IMR-90 (cell line): ENCODE data around the gene ELAVL1. TPM values are rescaled to one million over a fixed set of nuclear protein-coding genes. Genes with fewer than 3 reads are reported as not detected.

Experiments used
- ATAC-seq: fragments of 200-7000 bp; cut with Tn5 transposase; 2 replicates; pipeline ENCODE4 v1.9.1; 2020; ENCODE audit warnings: low read depth, mild to moderate bottlenecking, moderate library complexity
- BruUV-seq: library from RNA; stranded (reverse); fragments of 400-500 nt; replicated peaks from 2 replicates; lab custom pipeline; 2021; lab: Mats Ljungman, UMichigan
- CTCF ChIA-PET: fragments of 300-600 bp; formaldehyde crosslinking; extraction: SDS; loops from one replicate; lab custom pipeline; 2021; ENCODE audit warnings: antibody characterized with exemption; lab: Yijun Ruan, JAX
- POLR2A ChIA-PET: fragments of 300-600 bp; sonication (Branson Sonifier 250); formaldehyde crosslinking; loops from one replicate; lab custom pipeline; 2022; ENCODE audit warnings: antibody characterized with exemption; ENCODE audit not compliant: unreplicated experiment; lab: Charles Lee
- DNase-seq: peaks from one replicate; pipeline ENCODE4 v3.0.0; 2013
- H2AFZ ChIP-seq: replicated peaks from 2 replicates; pipeline ENCODE3; 2013; ENCODE audit warnings: low read length, mild to moderate bottlenecking; ENCODE audit not compliant: poor library complexity
- H2AK5ac ChIP-seq: 2 replicates; pipeline ENCODE4 v1.6.1; 2013; ENCODE audit warnings: low read depth, low read length, inconsistent platforms
- H2AK9ac ChIP-seq: replicated peaks from 2 replicates; pipeline ENCODE3; 2013; ENCODE audit warnings: mild to moderate bottlenecking, low read depth, low read length, moderate library complexity; ENCODE audit not compliant: poor library complexity
- H2BK120ac ChIP-seq: 2 replicates; pipeline ENCODE4 v1.6.1; 2013; ENCODE audit warnings: low read depth, low read length, inconsistent platforms
- H2BK15ac ChIP-seq: 3 replicates; pipeline ENCODE4 v1.6.1; 2013; ENCODE audit warnings: low read depth, low read length, inconsistent platforms
- H2BK20ac ChIP-seq: 2 replicates; pipeline ENCODE4 v1.6.1; 2013; ENCODE audit warnings: low read depth, mild to moderate bottlenecking, inconsistent platforms, low read length, moderate library complexity
- H2BK5ac ChIP-seq: 2 replicates; pipeline ENCODE4 v1.6.1; 2013; ENCODE audit warnings: mild to moderate bottlenecking, low read depth, low read length, inconsistent platforms; ENCODE audit not compliant: poor library complexity, severe bottlenecking
- H3K14ac ChIP-seq: replicated peaks from 2 replicates; pipeline ENCODE4 v1.6.1; 2013; ENCODE audit warnings: low read depth, low read length, inconsistent platforms
- H3K18ac ChIP-seq: 2 replicates; pipeline ENCODE4 v1.6.1; 2013; ENCODE audit warnings: low read depth, low read length, control low read depth
- H3K23ac ChIP-seq: 2 replicates; pipeline ENCODE4 v1.6.1; 2013; ENCODE audit warnings: low read depth, low read length, inconsistent platforms
- H3K27ac ChIP-seq: 2 replicates; pipeline ENCODE4 v1.5.1; 2013; ENCODE audit warnings: mild to moderate bottlenecking, control low read depth, low read length; ENCODE audit not compliant: insufficient read depth
- H3K27me3 ChIP-seq: 2 replicates; pipeline ENCODE4 v1.6.1; 2013; ENCODE audit warnings: low read length; ENCODE audit not compliant: control insufficient read depth, insufficient read depth
- H3K36me3 ChIP-seq: 2 replicates; pipeline ENCODE4 v1.6.1; 2013; ENCODE audit warnings: low read length, mixed read lengths; ENCODE audit not compliant: control insufficient read depth, insufficient read depth
- H3K4ac ChIP-seq: 2 replicates; pipeline ENCODE4 v1.6.1; 2013; ENCODE audit warnings: low read depth, low read length, inconsistent platforms
- H3K4me1 ChIP-seq: 2 replicates; pipeline ENCODE4 v1.6.1; 2013; ENCODE audit warnings: low read length, mixed read lengths; ENCODE audit not compliant: control insufficient read depth, insufficient read depth
- H3K4me2 ChIP-seq: 2 replicates; pipeline ENCODE4 v1.6.1; 2013; ENCODE audit warnings: low read depth, mild to moderate bottlenecking, control low read depth, low read length, moderate library complexity
- H3K4me3 ChIP-seq: 2 replicates; pipeline ENCODE4 v1.5.1; 2013; ENCODE audit warnings: low read depth, mild to moderate bottlenecking, control low read depth, low read length, moderate library complexity; ENCODE audit not compliant: insufficient read depth
- H3K56ac ChIP-seq: 2 replicates; pipeline ENCODE4 v1.6.1; 2013; ENCODE audit warnings: low read length, inconsistent platforms; ENCODE audit not compliant: insufficient read depth; ENCODE audit errors: extremely low read depth
- H3K79me1 ChIP-seq, 2 experiments: 2 replicates each; pipeline ENCODE4 v1.6.1; 2013; ENCODE audit warnings: low read length in 2 of 2, inconsistent platforms in 1 of 2, low read depth in 1 of 2
- H3K9ac ChIP-seq: 2 replicates; pipeline ENCODE4 v1.6.1; 2013; ENCODE audit warnings: low read depth, low read length, control low read depth
- H3K9me1 ChIP-seq: 2 replicates; pipeline ENCODE4 v1.6.1; 2013; ENCODE audit warnings: low read length, inconsistent platforms; ENCODE audit not compliant: insufficient read depth
- H3K9me3 ChIP-seq: 2 replicates; pipeline ENCODE4 v1.6.1; 2013; ENCODE audit warnings: low read length; ENCODE audit not compliant: control insufficient read depth, insufficient read depth
- H4K20me1 ChIP-seq: 2 replicates; pipeline ENCODE4 v1.6.1; 2013; ENCODE audit warnings: low read length, inconsistent platforms; ENCODE audit not compliant: insufficient read depth
- H4K5ac ChIP-seq: 2 replicates; pipeline ENCODE4 v1.6.1; 2013; ENCODE audit warnings: mild to moderate bottlenecking, low read depth, low read length, control low read depth
- H4K8ac ChIP-seq, 2 experiments: 2 replicates each; pipeline ENCODE4 v1.6.1; 2013; ENCODE audit warnings: low read depth in 2 of 2, low read length in 2 of 2, control low read depth in 1 of 2, inconsistent platforms in 1 of 2
- H4K91ac ChIP-seq: 2 replicates; pipeline ENCODE4 v1.6.1; 2013; ENCODE audit warnings: low read depth, low read length, inconsistent platforms; ENCODE audit not compliant: insufficient read depth
- CEBPB ChIP-seq: IDR thresholded peaks from 2 replicates; pipeline ENCODE4 v1.6.1; 2012; ENCODE audit warnings: low read depth, low read length, improper control_type of control experiment
- MXI1 ChIP-seq: IDR thresholded peaks from 2 replicates; pipeline ENCODE4 v1.6.1; 2012; ENCODE audit warnings: low read depth, mild to moderate bottlenecking, low read length, moderate library complexity, borderline replicate concordance
- NFE2L2 ChIP-seq: fragments of 150-350 bp; IDR thresholded peaks from 2 replicates; pipeline ENCODE4 v1.6.1; 2016; ENCODE audit warnings: low read depth, mild to moderate bottlenecking, low read length
- RAD21 ChIP-seq: IDR thresholded peaks from 2 replicates; pipeline ENCODE4 v1.6.1; 2012; ENCODE audit warnings: low read length, improper control_type of control experiment
- WGBS, 2 experiments: methylation state at CpG; one replicate each; pipeline versions ENCODE4 v1.1.5 to v1.1.7; 2013; ENCODE audit warnings: missing lambda C conversion rate in 2 of 2; ENCODE audit not compliant: insufficient read length in 1 of 2; ENCODE audit errors: extremely low coverage in 2 of 2; 5-methylcytosine and 5-hydroxymethylcytosine counted together
- dilution Hi-C: fragments of 300-500 bp; cut with HindIII; formaldehyde crosslinking; loops from one replicate; pipeline ENCODE4 v1.14.3; 2018; ENCODE audit warnings: low sequenced_read_pairs; ENCODE audit not compliant: unreplicated experiment
- in situ Hi-C: fragments of 300-500 bp; cut with MboI; formaldehyde crosslinking; loops from 3 replicates; pipeline ENCODE4 v1.14.3; 2019; ENCODE audit warnings: low sequenced_read_pairs, inconsistent platforms, mixed read lengths
- intact Hi-C: fragments of 100-400 bp; cut with micrococcal nuclease; formaldehyde crosslinking; loops from 2 replicates; pipeline ENCODE4 v1.10.0; 2022
- polyA plus RNA-seq, 3 experiments: library from polyadenylated mRNA; depleted of rRNA; stranded (reverse); fragments of >200 nt; gene quantifications; 2 replicates each; pipeline ENCODE4 v1.2.3, GENCODE V29; 2012; ENCODE audit warnings: low replicate concordance in 1 of 3
- total RNA-seq: library from RNA; depleted of rRNA; stranded (reverse); fragments of >200 nt; gene quantifications from 2 replicates; pipeline ENCODE4 v1.2.3, GENCODE V29; 2012
- TF ChIP-seq, protein P1 (sequence below): conservative IDR thresholded peaks from 2 replicates; pipeline ENCODE4 v1.5.1; 2012; ENCODE audit warnings: mild to moderate bottlenecking, low read depth, low read length, improper control_type of control experiment
- TF ChIP-seq, protein P2 (sequence below): fragments of 150-350 bp; IDR thresholded peaks from 2 replicates; pipeline ENCODE4 v1.6.1; 2017; ENCODE audit warnings: mild to moderate bottlenecking, antibody characterized with exemption, low read length, low read depth
- TF ChIP-seq, protein P3 (sequence below): fragments of 150-350 bp; IDR thresholded peaks from 2 replicates; pipeline ENCODE4 v1.6.1; 2016; ENCODE audit warnings: low read depth, mild to moderate bottlenecking, low read length, moderate library complexity, borderline replicate concordance

The ELAVL1 gene
- total and polyA plus RNA-seq, 2 of the 4 experiments (the other 2 are of a cell fraction): 55.6 to 59.0 TPM

DNA sequence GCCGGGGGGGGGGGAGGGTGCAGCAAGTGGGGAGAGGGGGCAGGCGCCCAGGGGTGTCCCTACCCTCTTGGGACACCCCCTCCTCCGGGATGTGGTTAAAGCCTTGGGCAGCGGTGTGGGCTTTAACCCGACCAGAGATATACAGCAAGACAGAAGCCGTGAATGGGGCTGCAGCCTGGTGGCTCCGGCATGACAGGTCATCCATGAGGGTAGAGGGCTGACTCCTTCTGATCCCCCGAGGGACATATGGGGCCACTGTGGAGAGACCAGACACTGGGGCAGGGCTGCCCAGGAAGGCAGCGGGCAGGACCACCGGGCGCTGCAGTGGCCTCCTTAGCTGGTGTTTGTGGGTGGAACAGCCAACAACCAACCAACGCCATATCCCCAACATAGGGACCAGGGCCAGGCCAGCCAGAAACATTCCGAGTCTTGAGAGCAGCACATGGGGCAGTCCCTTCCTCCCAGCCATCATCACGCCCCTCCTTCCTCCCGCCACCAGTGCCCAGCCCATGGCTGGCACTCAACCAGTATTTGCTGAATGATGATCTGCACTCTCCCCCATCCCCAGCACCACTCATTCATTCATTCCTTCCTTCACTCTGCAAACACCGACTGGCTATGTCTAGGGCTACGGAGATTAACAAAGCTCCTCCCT is 18.2 kb downstream of the ELAVL1 start:
- Histone ChIP-seq H3K9me3 (no peaks in the 10 kb centered on the region), H2BK20ac (no peak overlapping the region), H3K4me1 (peaks cover 18% of the 10 kb centered on the region), H3K56ac (no peak overlapping the region), H3K27ac (no peak overlapping the region), H3K4ac (peak overlapping the region; percentile 30; the same call in 1 of the 2 replicates), H4K20me1 (peaks cover 92% of the 10 kb centered on the region), H3K4me2 (no peak overlapping the region), H2AK5ac (peak overlapping the region; percentile 84), H3K27me3 (no peaks in the 10 kb centered on the region), H2AK9ac (peak overlapping the region; percentile 69), H4K5ac (no peak overlapping the region), H3K9ac (no peak overlapping the region), H4K91ac (peak overlapping the region; percentile 26; the same call in 1 of the 2 replicates), H3K18ac (no peak overlapping the region), H2BK120ac (no peak overlapping the region), H2AFZ (no peak overlapping the region), H3K79me1 (peaks cover 45 to 86% of the 10 kb centered on the region in 2 experiments), H3K23ac (no peak overlapping the region), H4K8ac (no peak overlapping the region), H2BK15ac (no peak overlapping the region), H2BK5ac (no peak overlapping the region), H3K9me1 (peaks cover 34% of the 10 kb centered on the region), H3K14ac (no peak overlapping the region), H3K36me3 (peaks cover 64% of the 10 kb centered on the region), H3K4me3 (no peak overlapping the region)
- in situ Hi-C loops: no loop called here
- ChIA-PET CTCF (interaction anchor here (0.7 kb wide), 1 partner anchor 15 kb away, joined by 3 read pairs; no protein-coding TSS in a partner anchor), POLR2A (no interaction called here)
- dilution Hi-C loops: no loop called here
- intact Hi-C loops: no loop called here
- DNase-seq (no peak), ATAC-seq (peak; percentile 40)
- TF ChIP-seq NFE2L2 (no peak), CEBPB (no peak), RAD21 (no peak), MXI1 (no peak)
- TF ChIP-seq, protein P1, sequence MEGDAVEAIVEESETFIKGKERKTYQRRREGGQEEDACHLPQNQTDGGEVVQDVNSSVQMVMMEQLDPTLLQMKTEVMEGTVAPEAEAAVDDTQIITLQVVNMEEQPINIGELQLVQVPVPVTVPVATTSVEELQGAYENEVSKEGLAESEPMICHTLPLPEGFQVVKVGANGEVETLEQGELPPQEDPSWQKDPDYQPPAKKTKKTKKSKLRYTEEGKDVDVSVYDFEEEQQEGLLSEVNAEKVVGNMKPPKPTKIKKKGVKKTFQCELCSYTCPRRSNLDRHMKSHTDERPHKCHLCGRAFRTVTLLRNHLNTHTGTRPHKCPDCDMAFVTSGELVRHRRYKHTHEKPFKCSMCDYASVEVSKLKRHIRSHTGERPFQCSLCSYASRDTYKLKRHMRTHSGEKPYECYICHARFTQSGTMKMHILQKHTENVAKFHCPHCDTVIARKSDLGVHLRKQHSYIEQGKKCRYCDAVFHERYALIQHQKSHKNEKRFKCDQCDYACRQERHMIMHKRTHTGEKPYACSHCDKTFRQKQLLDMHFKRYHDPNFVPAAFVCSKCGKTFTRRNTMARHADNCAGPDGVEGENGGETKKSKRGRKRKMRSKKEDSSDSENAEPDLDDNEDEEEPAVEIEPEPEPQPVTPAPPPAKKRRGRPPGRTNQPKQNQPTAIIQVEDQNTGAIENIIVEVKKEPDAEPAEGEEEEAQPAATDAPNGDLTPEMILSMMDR: no peak
- TF ChIP-seq, protein P2, sequence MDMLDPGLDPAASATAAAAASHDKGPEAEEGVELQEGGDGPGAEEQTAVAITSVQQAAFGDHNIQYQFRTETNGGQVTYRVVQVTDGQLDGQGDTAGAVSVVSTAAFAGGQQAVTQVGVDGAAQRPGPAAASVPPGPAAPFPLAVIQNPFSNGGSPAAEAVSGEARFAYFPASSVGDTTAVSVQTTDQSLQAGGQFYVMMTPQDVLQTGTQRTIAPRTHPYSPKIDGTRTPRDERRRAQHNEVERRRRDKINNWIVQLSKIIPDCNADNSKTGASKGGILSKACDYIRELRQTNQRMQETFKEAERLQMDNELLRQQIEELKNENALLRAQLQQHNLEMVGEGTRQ: no peak
- TF ChIP-seq, protein P3, sequence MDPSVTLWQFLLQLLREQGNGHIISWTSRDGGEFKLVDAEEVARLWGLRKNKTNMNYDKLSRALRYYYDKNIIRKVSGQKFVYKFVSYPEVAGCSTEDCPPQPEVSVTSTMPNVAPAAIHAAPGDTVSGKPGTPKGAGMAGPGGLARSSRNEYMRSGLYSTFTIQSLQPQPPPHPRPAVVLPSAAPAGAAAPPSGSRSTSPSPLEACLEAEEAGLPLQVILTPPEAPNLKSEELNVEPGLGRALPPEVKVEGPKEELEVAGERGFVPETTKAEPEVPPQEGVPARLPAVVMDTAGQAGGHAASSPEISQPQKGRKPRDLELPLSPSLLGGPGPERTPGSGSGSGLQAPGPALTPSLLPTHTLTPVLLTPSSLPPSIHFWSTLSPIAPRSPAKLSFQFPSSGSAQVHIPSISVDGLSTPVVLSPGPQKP: no peak
- WGBS, 2 experiments: 87% methylated on average over 9 of the region's 17 CpGs; no CpG with 5 or more reads in 1 of the 2 experiments
- BruUV-seq: no TSS peak
